Measurements from ENCODE around the gene ADGB. TPM values are rescaled to one million over a fixed set of nuclear protein-coding genes. Genes with fewer than 3 reads are reported as not detected.
A peak's percentile ranks its signal among the peaks of the same experiment; 100 is the strongest.

ADGB gene
- total RNA-seq, 1 donor from 2014 or later = not detected

- H3K4me1 Mint-ChIP-seq (ENCODE audit: low read depth, unreplicated experiment) = peaks cover 16% of the 10 kb centered on the region
- H3K27me3 Mint-ChIP-seq (ENCODE audit: unreplicated experiment) = peaks cover 3% of the 10 kb centered on the region
- no peak overlapping the region for H3K4me3 Mint-ChIP-seq (ENCODE audit: unreplicated experiment)
Observed at GRCh38 chr6:146628350-146628749, 29.6 kb downstream of the ADGB start.

GRCh38 chr6:146634022-146634421 is 35.2 kb downstream of the ADGB start:
- no peak for TF ChIP-seq CTCF (IDR thresholded peaks at IDR 0.05; ENCODE audit: partially characterized antibody, unreplicated experiment)
- H3K4me3 Mint-ChIP-seq (ENCODE audit: unreplicated experiment) = no peak overlapping the region
- H3K9me3 Mint-ChIP-seq (ENCODE audit: unreplicated experiment) = no peaks in the 10 kb centered on the region
- H3K36me3 Mint-ChIP-seq (ENCODE audit: unreplicated experiment) = no peaks in the 10 kb centered on the region
- no peak for DNase-seq
- H3K4me1 Mint-ChIP-seq (ENCODE audit: low read depth, unreplicated experiment) = no peaks in the 10 kb centered on the region
- H3K27ac Mint-ChIP-seq (ENCODE audit: unreplicated experiment) = no peak overlapping the region
- no peaks in the 10 kb centered on the region for H3K27me3 Mint-ChIP-seq (ENCODE audit: unreplicated experiment)

More at GRCh38 chr6:146628350-146628749, 29.6 kb downstream of the ADGB start:
- Mint-ChIP-seq H3K27ac (ENCODE audit: unreplicated experiment) (peak overlapping the region; percentile 59), H3K36me3 (ENCODE audit: unreplicated experiment) (peaks cover 5% of the 10 kb centered on the region), H3K9me3 (ENCODE audit: unreplicated experiment) (peaks cover 10% of the 10 kb centered on the region)
- no peak for TF ChIP-seq CTCF (IDR thresholded peaks at IDR 0.05; ENCODE audit: partially characterized antibody, unreplicated experiment)
- DNase-seq = no peak

- no peak for TF ChIP-seq CTCF (IDR thresholded peaks at IDR 0.05; ENCODE audit: partially characterized antibody, unreplicated experiment)
- H3K27me3 Mint-ChIP-seq (ENCODE audit: unreplicated experiment) = no peaks in the 10 kb centered on the region
- no peaks in the 10 kb centered on the region for H3K9me3 Mint-ChIP-seq (ENCODE audit: unreplicated experiment)
- no peaks in the 10 kb centered on the region for H3K4me1 Mint-ChIP-seq (ENCODE audit: low read depth, unreplicated experiment)
- H3K27ac Mint-ChIP-seq (ENCODE audit: unreplicated experiment) = no peak overlapping the region
- H3K4me3 Mint-ChIP-seq (ENCODE audit: unreplicated experiment) = no peak overlapping the region
- no peaks in the 10 kb centered on the region for H3K36me3 Mint-ChIP-seq (ENCODE audit: unreplicated experiment)
- DNase-seq = no peak
Observed at GRCh38 chr6:146635165-146635564, 36.4 kb downstream of the ADGB start.

GRCh38 chr6:146636481-146636880 is 37.7 kb downstream of the ADGB start:
- no peaks in the 10 kb centered on the region for H3K36me3 Mint-ChIP-seq (ENCODE audit: unreplicated experiment)
- TF ChIP-seq CTCF (IDR thresholded peaks at IDR 0.05; ENCODE audit: partially characterized antibody, unreplicated experiment) = no peak
- H3K4me3 Mint-ChIP-seq (ENCODE audit: unreplicated experiment) = no peak overlapping the region
- H3K27me3 Mint-ChIP-seq (ENCODE audit: unreplicated experiment) = no peaks in the 10 kb centered on the region
- no peaks in the 10 kb centered on the region for H3K9me3 Mint-ChIP-seq (ENCODE audit: unreplicated experiment)
- H3K27ac Mint-ChIP-seq (ENCODE audit: unreplicated experiment) = no peak overlapping the region
- no peak for DNase-seq
- H3K4me1 Mint-ChIP-seq (ENCODE audit: low read depth, unreplicated experiment) = no peaks in the 10 kb centered on the region

GRCh38 chr6:146642921-146643320 is 44.1 kb downstream of the ADGB start:
- TF ChIP-seq CTCF (IDR thresholded peaks at IDR 0.05; ENCODE audit: partially characterized antibody, unreplicated experiment) = no peak
- H3K27ac Mint-ChIP-seq (ENCODE audit: unreplicated experiment) = no peak overlapping the region
- H3K4me1 Mint-ChIP-seq (ENCODE audit: low read depth, unreplicated experiment) = no peaks in the 10 kb centered on the region
- no peaks in the 10 kb centered on the region for H3K27me3 Mint-ChIP-seq (ENCODE audit: unreplicated experiment)
- H3K4me3 Mint-ChIP-seq (ENCODE audit: unreplicated experiment) = no peak overlapping the region
- H3K9me3 Mint-ChIP-seq (ENCODE audit: unreplicated experiment) = peaks cover 1% of the 10 kb centered on the region
- H3K36me3 Mint-ChIP-seq (ENCODE audit: unreplicated experiment) = no peaks in the 10 kb centered on the region
- DNase-seq = no peak

Data from glutamatergic neuron (in vitro differentiated cells).